ENCODE data around the gene ARL3.
"Not testable (repeated sequence)": the region's sequence is repeated elsewhere in the genome, so short reads cannot be mapped to it uniquely, and the experiment has no call there.

Gene ARL3, protein sequence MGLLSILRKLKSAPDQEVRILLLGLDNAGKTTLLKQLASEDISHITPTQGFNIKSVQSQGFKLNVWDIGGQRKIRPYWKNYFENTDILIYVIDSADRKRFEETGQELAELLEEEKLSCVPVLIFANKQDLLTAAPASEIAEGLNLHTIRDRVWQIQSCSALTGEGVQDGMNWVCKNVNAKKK

DNA sequence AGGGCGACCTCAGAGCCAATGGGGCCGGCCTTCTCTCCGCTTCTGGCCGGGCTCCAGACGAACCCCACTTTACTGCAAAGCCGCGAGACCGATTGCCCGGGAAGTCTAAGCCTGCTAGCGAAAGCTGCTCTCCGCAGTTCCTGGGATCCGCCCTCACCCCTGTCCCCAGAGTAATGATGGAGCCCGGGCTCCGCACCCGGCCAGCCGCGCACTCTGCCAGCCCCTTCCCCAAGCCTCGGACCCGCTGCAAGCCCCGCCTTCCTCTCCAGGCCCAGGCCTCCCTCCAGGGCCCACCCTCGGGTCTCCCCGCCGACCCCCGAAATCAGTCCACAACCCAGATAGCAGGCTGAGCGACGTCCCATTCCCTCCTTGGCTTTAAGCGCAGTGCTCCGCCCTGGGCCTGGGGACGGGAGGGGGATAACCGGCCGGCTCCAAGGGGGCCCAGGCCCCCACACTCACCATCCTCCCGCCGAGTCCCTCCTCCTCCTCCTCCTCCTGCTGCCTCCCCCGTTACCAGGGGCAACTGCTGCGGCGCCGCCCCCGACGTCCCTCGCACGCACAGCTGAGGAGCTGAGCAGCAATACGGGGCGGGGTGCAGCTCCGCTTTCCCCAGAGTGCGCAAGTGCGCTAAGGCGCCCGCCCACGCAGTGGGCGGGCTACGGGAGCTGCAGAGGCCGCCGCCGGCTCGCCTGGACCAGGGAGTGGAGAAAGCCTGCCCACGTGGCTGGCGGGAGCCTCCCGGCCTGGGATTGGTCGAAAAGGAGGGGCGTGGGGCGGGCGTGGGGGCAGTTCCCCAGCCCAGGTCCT lies at the start of gene ARL3:
Gene ARL3 (minus strand): TSS at position 584 of the 807 bp plus-strand sequence. CDS start 122 bp downstream, at position 462.
- DNase-seq (ENCODE audit: low read depth in 2 of 2): peak; percentile 98 to 99
- TF ChIP-seq, protein P1, sequence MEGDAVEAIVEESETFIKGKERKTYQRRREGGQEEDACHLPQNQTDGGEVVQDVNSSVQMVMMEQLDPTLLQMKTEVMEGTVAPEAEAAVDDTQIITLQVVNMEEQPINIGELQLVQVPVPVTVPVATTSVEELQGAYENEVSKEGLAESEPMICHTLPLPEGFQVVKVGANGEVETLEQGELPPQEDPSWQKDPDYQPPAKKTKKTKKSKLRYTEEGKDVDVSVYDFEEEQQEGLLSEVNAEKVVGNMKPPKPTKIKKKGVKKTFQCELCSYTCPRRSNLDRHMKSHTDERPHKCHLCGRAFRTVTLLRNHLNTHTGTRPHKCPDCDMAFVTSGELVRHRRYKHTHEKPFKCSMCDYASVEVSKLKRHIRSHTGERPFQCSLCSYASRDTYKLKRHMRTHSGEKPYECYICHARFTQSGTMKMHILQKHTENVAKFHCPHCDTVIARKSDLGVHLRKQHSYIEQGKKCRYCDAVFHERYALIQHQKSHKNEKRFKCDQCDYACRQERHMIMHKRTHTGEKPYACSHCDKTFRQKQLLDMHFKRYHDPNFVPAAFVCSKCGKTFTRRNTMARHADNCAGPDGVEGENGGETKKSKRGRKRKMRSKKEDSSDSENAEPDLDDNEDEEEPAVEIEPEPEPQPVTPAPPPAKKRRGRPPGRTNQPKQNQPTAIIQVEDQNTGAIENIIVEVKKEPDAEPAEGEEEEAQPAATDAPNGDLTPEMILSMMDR (IDR thresholded peaks at IDR 0.05; ENCODE audit: low read depth, low read length): no peak
- peak within 1 kb of the TSS; percentile 91 to 97 for H3K4me3 ChIP-seq (replicated peaks in 1 of 2; ENCODE audit: low read depth in 2 of 2, low read length in 2 of 2)

DNA sequence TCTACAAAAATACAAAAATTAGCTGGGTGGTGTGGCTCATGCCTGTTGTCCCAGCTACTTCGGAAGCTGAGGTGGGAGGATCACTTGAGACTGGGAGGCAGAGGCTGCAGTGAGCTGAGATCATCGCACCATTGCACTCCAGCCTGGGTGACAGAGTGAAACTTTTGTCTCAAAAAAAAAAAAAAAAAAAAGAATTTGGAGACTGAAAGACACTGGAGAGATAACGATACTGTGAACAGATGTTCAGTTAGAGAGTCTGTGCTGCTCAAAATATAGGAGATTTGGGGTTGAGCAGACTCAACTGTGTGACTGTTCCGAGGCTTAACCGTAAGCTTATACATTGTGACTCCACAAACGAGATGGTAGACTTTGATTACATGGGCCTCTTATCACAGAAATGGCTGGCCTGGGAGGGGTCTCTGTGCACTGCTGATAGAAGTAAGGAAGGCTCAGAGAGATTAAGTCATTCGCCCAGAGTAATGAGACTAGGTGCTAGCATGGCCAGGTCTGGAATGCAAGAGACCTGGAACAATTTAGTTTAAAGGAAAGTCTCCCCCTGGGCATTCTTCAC lies 48.9 kb upstream of the ARL3 start:
- no peak for DNase-seq (ENCODE audit: low read depth in 2 of 2)
- TF ChIP-seq, protein P1 (IDR thresholded peaks at IDR 0.05; ENCODE audit: low read depth, low read length): no peak
- no peak overlapping the region for H3K4me3 ChIP-seq (replicated peaks in 1 of 2; ENCODE audit: low read depth in 2 of 2, low read length in 2 of 2)

DNA sequence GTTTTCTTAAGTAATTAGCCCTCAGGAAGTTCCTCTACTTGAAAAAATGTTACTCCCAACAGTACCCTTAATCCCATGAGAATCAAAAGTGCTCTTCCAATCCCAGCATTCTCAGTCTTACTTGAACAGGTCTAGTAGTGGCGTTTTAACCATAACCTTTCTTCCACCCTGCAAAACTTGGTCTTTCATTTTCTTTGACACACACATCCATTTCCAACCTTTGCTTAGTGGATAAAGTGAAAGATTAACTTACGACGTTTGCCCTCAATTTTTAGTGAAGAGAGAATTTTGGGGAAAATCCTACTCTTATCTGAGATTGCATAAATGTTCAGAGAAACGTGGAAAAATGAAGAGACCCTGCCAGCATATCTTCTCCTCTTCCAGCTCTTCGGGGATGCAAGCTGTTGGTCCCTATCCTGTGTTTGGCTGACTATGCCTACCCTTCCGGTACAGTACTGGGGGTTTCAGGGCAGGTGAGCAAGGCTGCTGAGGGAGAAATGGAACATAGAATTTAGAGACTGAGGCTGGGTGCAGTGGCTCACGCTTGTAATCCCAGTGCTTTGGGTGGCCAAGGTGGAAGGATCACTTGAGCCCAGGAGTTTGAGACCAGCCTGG lies 48.3 kb upstream of the ARL3 start:
- TF ChIP-seq, protein P1 (IDR thresholded peaks at IDR 0.05; ENCODE audit: low read depth, low read length): no peak
- no peak for DNase-seq (ENCODE audit: low read depth in 2 of 2)
- no peak overlapping the region for H3K4me3 ChIP-seq (replicated peaks in 1 of 2; ENCODE audit: low read depth in 2 of 2, low read length in 2 of 2)

DNA sequence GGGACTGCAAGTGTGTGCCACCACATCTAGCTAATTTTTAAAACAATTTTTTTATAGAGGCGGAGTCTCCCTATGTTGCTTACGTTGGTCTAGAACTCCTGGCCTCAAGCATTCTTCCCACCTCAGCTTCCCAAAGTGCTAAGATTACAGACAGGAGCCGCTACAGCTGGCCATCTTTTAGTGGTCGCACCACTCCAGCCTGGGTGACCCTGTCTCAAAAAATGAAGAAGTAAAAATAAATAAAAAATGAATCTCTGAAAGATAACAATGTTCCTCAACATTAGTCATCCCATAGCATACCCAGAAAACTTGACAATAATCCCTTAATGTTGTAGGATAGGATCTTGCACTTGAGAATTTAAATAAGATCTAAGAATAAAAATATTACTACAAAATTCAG lies 47.8 kb upstream of the ARL3 start:
- DNase-seq (ENCODE audit: low read depth in 2 of 2): no peak
- TF ChIP-seq, protein P1 (IDR thresholded peaks at IDR 0.05; ENCODE audit: low read depth, low read length): no peak
- no peak overlapping the region for H3K4me3 ChIP-seq (replicated peaks in 1 of 2; ENCODE audit: low read depth in 2 of 2, low read length in 2 of 2)

DNA sequence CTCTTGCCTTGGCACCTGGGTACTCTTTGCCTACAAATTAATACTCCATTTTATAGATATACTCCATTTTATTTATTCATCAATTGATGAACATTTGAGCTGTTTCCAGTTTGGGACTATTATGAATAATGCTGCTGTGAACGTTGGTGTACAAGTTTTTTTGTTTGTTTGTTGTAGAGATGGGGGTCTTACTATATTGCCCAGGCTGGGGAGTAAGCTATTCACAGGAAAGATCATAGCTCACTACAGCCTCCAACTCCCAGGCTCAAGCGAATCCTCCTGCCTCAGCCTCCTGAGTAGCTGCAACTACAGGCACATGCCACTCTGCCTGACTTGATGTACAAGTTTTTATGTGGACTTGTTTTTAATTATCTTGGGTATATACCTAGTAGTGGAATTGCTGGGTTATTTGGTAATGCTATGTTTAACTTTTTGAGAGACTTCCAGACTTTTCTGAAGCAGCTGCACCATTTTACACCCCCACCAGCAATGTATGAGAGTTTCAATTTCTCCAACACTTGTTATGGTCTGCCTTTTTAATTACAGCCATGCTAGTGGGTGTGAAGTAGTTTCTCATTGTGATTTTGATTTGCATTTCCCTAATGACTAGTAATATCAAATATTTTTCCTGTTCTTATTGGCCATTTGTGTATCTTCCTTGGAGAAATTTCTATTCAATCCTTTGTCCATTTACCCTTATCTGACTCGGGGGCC lies 45.5 kb upstream of the ARL3 start:
- TF ChIP-seq, protein P1 (IDR thresholded peaks at IDR 0.05; ENCODE audit: low read depth, low read length): no peak
- DNase-seq (ENCODE audit: low read depth in 2 of 2): no peak
- H3K4me3 ChIP-seq (replicated peaks in 1 of 2; ENCODE audit: low read depth in 2 of 2, low read length in 2 of 2): no peak overlapping the region

DNA sequence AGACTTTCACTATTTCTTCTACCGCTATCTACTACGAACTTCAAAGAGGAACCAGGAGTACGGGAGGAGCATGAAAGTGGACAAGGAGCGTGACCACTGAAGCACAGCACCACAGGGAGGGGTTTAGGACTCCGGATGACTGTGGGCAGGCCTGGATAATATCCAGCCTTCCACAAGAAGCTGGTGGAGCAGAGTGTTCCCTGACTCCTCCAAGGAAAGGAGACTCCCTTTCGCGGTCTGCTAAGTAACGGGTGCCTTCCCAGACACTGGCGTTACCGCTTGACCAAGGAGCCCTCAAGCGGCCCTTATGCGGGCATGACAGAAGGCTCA lies 44.7 kb upstream of the ARL3 start:
- H3K4me3 ChIP-seq (replicated peaks in 1 of 2; ENCODE audit: low read depth in 2 of 2, low read length in 2 of 2): not testable (repeated sequence)
- peak in 1 of 2 donors; percentile 22 for DNase-seq (ENCODE audit: low read depth in 2 of 2)

All from cardiac fibroblast (primary cell).